ENCODE measurements around the gene DPPA4.
"Not testable (repeated sequence)": the region's sequence is repeated elsewhere in the genome, so short reads cannot be mapped to it uniquely, and the experiment has no call there.

Gene DPPA4

GRCh38 chr3:109337393-109337792 is at the start of gene DPPA4:
Gene DPPA4 (minus strand): TSS chr3:109337546. CDS start chr3:109337517, 29 bp downstream.
- no peak for DNase-seq (ENCODE audit: low spot score)

DNA sequence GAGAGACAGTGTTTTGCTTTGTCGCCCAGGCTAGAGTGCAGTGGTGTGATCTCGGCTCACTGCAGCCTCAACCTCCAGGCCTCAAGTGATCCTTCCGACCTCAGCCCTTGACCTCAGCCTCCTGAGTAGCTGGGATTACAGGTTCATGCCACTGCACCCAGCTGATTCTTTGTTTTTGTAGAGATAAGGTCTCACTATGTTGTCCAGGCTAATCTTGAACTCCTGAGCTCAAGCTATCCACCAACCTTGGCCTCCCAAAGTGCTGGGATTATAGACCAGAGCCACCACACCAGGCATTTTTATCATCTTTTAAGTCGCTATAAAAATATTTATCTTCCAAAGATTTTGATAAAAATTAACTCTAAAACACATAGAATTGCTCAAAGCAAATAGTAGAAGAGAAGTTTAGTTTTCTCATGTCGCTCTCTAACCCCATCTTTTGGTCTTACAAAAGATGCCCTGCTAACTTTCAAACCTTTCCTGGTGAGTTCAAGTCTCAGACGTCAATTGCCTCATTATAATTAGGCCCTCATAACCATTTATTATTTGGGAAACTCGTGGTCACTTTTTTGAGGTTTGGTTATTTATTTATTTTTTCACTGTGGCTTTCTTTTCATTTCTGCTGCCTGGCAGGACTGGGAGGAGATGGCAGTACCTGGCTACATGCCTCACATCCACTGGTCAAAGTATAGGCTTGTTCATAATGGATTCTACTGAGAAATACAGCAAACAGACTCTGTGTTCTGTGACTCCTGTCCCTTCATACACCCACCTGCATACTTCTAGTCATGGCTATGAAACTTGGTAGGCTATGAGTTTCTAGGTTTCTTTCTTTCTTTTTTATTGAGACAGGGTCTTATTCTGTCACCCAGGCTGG is 48.3 kb upstream of the DPPA4 start:
- no peak for DNase-seq (ENCODE audit: low spot score)

GRCh38 chr3:109384164-109384563 is 46.8 kb upstream of the DPPA4 start:
- no peak for DNase-seq (ENCODE audit: low spot score)

DNA sequence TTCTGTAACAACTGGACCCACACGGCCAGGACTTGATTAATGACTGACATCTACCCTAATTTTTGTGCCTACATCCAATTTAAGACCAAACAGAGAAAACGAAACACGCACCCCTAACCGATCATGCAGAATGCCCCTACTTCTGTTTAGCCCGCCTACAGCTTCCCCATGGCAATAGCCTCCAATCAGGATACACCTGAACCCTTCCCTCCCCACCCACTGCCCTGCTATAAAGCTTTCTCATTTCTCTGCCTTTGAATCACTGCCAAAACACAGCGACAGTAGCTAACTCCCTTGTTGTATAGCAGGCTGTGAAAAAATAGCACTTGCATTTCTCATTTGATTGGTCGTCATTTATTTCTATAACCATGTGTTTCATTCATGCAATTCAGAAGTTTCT is 45.2 kb upstream of the DPPA4 start:
- no peak for DNase-seq (ENCODE audit: low spot score)

GRCh38 chr3:109375975-109376374 is 38.6 kb upstream of the DPPA4 start:
- no peak for DNase-seq (ENCODE audit: low spot score)

GRCh38 chr3:109374434-109374833 is 37.1 kb upstream of the DPPA4 start:
- not testable (repeated sequence) for DNase-seq (ENCODE audit: low spot score)

DNA sequence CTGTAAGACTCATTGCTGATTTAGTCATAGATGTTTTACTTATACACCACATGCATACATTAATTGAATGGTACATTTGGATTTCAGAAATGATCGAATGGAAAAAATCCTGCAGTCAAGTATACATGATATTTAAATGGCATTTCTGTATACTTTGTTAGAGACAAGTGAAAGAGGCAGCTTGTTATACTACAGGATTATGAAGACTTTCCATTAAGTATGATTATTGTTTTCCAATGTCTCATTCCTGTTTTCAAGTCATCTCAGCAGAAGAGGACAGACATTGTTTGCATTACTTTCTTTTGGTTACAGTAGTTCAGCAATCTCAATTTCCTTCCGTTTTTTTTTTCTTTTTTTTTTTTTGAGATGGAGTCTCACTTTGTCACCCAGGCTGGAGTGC is 36.6 kb upstream of the DPPA4 start:
- DNase-seq (ENCODE audit: low spot score), result no peak

GRCh38 chr3:109372639-109373038 is 35.3 kb upstream of the DPPA4 start:
- no peak for DNase-seq (ENCODE audit: low spot score)

- DNase-seq (ENCODE audit: low spot score), result no peak
These were observed 32.2 kb upstream of the DPPA4 start for GRCh38 chr3:109369510-109369909.

DNA sequence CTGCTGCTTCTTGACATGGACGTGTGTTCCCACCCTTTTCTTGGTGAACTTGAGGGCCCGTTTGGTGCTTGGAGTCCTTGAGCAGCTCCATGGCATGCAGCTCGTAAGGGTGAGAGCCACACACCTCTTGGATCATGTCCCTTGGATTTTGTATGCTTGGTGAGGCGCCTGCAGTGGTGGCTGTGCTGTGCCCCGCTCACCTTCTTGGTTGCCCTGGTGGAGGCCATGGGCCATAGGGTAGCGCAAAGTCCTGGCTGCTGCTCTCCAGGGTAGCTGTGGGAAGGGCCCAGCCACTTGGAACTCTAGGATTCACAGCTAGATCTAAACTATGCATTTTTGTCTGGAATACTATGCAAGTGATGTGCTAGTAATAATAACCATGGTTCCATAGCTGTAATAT is 26.7 kb upstream of the DPPA4 start:
- DNase-seq (ENCODE audit: low spot score), result no peak

DNA sequence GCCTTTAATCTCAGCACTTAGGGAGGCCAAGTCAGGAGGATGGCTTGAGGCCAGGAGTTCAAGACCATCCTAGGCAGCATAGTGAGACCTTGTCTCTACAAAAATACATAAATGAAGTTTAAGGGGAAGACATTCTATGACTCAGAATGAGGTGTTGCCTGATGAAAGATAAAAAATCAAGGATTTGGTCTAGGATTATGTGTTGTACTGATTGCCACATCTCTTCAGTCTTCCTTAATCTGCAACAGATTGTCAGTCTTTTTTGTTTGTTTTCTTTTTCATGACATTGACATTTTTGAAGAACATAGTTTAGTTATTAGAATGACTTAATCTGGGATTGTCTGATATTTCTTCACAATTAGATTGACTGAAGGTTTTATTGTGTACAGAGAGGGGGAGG is 26.3 kb upstream of the DPPA4 start:
- DNase-seq (ENCODE audit: low spot score), result no peak

DNA sequence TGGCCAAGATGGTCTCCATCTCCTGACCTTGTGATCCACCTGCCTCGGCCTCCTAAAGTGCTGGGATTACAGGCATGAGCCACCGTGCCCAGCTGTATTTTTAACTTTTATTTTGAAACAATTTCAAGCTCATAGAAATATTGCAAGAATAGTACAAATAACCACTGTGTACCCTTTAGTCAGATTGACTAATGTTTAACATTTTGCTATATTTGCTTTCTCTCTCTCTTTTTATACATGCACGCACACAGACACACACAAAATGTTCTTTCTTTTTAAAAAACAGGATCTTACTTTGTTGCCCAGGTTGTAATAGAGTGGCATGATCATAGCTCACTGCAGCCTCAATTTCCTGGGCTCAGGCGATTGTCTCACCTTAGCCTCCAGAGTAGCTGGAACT is 25.5 kb upstream of the DPPA4 start:
- no peak for DNase-seq (ENCODE audit: low spot score)

- not testable (repeated sequence) for DNase-seq (ENCODE audit: low spot score)
These were observed 21.5 kb upstream of the DPPA4 start for GRCh38 chr3:109358809-109359208.

DNA sequence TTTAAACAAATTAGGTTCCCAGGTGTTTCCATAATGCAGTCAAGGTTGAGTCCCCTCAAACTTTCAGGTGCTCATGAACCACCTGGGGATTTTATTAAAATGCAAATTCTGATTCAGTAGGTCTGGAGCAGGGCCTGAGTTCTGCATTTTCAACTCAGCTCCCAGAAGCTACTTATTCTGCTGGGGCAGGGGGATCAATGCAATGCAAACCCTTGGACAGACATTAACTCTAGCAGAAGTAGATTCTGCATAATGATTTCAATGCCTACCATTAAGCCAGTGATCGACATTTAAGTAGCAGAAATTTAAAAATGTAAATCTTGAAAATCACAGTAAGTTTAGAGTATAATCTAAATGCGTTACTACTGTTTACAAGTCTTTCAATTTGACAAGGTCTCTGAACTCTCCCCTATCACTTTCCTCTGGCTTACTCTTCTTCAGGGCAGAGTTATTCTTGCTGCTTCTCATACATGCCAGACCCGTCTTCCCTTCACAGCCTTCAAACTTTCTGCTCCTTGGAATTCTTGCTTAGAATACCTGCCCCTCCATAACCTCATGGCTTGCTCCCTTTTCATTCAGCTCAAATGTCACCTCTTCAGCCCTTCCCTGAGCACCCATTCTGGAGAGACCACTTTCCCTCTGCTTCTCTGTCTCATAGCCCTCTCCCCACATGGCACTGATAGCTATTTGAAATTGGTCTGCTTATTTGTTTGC is 19.3 kb upstream of the DPPA4 start:
- DNase-seq (ENCODE audit: low spot score), result no peak

DNA sequence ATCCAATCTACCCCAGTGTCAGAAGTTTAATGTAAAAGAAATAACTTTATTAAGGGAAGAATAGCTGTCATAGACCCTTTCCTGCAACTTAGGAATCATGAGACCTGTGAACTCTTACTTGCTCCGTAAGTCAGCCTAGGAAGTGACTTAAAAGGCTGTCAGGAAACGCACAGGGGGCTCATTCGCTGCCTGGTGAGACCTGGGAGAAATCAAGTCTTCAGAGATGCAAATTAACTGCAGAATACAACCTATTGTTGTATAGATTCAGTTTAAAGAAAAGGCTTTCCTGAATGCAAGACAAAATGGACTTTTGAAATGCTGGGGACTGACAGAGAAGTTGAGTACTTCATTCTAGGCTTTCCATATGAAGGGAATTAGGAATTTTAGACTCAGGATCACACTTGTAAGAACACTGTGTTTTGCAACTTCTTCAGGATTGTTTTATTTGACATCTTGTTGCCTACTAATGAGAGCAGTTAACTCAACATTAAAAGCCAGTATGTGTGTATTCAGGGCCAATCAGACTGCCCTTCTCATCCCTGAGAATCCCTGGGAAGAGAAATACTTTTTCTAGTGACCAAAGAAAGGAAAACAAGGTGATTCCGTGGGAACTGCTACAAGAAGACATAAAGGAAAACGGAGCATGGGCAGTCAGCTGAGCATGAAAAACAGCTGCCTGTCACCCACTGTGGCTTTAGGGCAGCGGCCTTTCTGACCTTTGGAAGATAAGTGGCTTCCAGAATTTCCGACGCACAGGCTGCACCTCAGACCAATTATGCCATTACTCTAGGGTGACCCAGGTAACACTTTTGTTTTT is 18.5 kb upstream of the DPPA4 start:
- DNase-seq (ENCODE audit: low spot score), result no peak

GRCh38 chr3:109353057-109353456 is 15.7 kb upstream of the DPPA4 start:
- no peak for DNase-seq (ENCODE audit: low spot score)

DNA sequence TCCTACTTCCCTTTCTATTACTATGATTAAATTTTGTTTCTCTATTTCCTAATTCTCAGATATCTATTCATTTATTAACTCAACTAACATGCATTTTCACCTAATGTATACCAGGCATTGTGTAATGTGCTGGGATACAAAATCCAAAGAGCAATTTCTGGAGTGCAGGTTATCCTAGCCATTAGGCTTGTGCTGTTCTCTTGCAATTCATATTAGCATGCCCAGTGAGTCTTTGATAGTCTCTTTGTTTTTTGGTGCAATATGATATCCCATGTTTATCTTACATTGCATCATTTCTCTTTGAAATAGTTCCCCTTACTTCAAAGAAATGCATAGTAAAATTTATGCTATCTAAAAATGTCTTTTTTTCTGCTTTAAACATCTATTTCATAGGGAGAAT is 13.9 kb upstream of the DPPA4 start:
- no peak for DNase-seq (ENCODE audit: low spot score)

- no peak for DNase-seq (ENCODE audit: low spot score)
These were observed 9.5 kb upstream of the DPPA4 start for GRCh38 chr3:109346770-109347295.

GRCh38 chr3:109346099-109346498 is 8.8 kb upstream of the DPPA4 start:
- no peak for DNase-seq (ENCODE audit: low spot score)

DNA sequence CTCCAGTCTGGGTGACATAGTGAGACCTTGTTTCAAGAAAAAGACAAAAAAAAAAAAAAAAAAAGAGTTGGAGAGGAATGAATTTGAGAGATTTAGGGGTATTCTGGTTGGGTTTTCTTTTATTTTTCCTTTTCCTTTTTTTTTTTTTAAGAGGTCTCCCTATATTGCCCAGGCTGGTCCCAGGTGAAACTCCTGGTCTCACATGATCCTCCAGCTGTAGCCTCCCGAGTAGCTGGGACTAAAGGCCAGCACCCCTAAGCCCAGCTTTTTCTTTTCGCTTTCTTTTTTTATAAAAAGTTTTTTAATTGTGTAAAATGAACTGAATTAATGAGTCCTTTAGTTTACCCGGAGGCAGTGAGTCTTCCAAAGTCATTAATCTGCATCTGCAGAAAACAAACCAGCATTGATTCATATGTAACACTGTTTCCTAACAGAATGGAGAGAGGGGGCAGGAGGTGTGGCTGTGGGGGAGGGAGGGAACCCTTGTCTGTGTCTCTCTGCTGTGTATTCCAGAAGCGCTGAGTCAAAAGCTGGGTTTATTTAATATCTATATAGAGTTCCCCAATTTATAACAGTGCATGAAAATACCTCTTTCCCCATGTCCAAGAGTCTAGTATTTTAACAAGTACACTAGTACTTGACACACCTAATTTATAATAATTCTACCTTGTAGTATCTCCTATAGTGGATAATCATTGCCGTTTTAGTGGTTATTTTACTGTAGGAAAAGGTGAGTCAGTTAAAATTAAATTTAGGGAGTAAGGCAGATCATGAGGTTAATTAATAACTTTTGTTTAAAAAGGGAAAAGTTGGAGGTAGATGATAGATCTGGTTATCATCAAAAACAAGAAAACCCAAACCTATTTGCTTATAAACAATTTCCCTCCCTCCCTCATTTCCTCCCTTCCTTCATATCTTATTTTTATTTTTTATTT is 2.6 kb upstream of the DPPA4 start:
- DNase-seq (ENCODE audit: low spot score), result no peak

GRCh38 chr3:109339197-109339596 is 1.9 kb upstream of the DPPA4 start:
- no peak for DNase-seq (ENCODE audit: low spot score)
